ENCODE data around the gene IL15.
"Not testable (repeated sequence)": the region's sequence is repeated elsewhere in the genome, so short reads cannot be mapped to it uniquely, and the experiment has no call there.

The IL15 gene, protein sequence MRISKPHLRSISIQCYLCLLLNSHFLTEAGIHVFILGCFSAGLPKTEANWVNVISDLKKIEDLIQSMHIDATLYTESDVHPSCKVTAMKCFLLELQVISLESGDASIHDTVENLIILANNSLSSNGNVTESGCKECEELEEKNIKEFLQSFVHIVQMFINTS

GRCh38 chr4:141636082-141636770 lies at the start of gene IL15:
Gene IL15 (plus strand): TSS chr4:141636583. CDS start chr4:141719465, 82,882 bp downstream.
- no peak for DNase-seq

DNA sequence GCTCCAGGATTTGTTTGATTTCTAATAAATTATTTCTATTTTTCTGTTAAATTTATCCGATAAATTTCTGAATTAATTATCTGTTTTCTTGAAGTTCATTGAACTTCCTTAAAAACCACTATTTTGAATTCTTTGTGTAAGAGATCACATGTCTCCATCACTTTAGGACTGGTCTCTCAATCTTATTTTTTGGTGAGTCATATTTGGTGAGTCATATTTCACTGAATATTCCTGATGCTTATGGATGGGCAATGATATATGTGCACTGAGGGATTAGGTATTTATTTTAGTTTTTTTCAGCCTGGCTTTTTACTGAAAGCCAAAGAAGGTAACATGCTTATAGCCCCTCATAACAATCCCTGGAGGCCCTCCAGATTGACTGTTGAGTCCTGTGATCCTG lies 48.5 kb upstream of the IL15 start:
- no peak for DNase-seq

GRCh38 chr4:141595531-141595930 lies 40.9 kb upstream of the IL15 start:
- no peak for DNase-seq

GRCh38 chr4:141599853-141600252 lies 36.5 kb upstream of the IL15 start:
- no peak for DNase-seq

DNA sequence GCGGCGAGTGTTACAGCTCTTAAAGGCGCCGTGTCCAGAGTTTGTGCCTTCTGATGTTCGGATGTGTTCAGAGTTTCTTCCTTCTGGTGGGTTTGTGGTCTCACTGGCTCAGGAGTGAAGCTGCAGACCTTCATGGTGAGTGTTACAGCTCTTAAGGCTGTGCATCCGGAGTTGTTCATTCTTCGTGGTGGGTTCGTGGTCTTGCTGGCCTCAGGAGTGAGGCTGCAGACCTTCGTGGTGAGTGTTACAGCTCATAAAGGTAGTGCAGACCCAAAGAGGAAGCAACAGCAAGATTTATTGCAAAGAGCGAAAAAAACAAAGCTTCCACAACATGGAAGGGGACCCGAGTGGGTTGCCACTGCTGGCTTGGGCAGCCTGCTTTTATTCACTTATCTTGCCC lies 31.7 kb upstream of the IL15 start:
- not testable (repeated sequence) for DNase-seq

GRCh38 chr4:141605425-141605856 lies 30.9 kb upstream of the IL15 start:
- DNase-seq: no peak

DNA sequence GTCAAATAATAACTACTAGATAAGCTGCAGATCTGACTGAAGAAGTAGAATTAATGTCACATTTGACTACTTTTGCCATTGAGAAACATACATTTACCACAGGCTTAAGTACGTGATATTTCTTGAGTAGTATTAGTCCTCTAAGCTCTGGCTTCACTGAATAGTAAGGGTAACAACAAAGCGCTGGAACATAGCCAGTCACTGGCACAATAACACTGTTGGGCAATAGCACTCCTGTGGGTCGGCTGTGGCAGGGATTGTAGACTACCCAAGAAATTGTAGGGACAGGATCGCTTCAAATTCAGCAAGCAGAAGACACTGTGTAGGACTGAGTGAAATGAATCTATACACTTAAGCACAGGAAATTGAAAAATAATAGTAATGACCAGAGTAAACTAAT lies 27.1 kb upstream of the IL15 start:
- no peak for DNase-seq

DNA sequence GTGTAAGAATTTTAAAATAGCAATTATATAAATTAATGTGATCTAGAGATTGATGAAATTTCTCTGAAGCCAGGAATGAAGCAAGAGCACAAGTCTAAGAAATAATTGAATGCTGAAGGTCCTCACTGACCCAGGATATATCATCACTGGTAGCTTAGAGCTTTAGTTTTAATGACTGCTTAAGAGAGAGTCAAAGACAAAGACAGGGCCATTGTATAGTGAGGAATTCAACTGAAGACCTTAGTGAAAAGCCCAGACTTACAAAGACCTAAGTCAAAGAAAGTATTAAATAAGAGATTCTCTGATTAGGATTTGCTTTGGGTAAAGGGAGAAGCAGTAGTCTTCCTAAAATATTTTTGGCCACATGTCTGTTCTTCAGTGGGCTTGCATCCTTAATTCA lies 26.0 kb upstream of the IL15 start:
- DNase-seq: no peak

DNA sequence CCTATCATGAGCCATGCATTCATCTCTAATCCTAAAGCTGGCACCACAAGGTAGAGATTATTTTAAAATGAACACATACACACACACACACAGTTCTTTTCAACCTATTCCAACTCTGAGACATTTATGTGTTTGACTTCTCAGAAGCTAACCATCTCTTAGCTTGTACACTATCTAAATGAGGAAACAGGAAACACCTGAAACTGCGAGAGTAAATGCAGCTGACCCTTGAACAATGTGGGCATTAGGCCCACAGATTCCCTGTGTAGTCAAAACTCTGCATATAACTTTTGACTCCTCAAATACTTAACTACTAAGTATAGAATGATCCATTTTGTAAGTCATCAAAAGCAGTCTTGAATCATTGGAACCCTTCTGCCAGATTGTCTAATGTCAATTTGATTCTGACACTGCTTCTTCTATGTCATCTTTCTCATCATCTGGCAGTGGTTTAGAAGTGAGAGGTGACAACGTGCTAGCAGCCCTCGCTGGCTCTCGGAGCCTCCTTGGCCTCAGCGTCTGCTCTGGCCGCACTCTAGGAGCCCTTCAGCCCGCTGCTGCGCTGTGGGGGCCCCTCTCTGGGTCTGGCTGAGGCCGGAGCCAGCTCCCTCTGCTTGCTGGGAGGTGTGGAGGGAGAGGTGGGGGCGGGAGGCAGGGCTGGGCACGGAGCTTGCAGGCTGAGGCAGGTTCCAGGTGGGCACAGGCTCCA lies 21.4 kb upstream of the IL15 start:
- no peak for DNase-seq

DNA sequence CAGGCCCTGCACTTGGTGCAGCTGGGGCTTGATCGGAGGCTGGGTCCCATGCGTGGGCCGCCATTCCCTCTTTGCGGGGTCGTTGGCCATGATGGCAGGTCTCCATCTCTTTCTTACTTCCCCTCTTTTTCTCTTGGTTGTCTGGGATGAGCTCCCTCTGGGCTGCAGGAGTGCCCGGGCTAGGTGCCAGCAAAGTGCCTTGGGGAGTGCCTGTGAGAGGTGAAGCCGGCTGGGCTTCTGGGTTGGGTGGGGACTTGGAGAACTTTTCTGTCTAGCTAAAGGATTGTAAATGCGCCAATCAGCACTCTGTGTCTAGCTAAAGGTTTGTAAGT lies 20.8 kb upstream of the IL15 start:
- DNase-seq: not testable (repeated sequence)

GRCh38 chr4:141620715-141621114 lies 15.7 kb upstream of the IL15 start:
- no peak for DNase-seq

- DNase-seq: no peak
Measured at GRCh38 chr4:141625023-141625422, 11.4 kb upstream of the IL15 start.

- DNase-seq: no peak
Measured at GRCh38 chr4:141630854-141631253, 5.5 kb upstream of the IL15 start.

DNA sequence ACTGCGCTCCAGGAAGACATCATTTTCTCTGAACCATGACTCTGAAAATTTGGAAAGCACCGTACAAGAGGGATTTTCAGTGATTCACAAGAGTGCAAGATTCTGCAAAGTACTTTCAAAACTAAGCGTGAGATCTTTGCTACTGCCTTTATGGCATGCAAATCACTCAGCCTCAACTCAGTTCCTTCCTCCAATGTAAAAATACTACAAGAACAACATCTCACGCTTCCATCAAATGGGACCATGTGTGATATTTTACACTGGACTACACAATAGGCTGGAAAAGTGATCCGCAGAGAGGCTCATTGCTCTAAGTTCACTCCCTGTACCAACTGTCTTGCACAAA lies 674 bp upstream of the IL15 start:
- no peak for DNase-seq

DNA sequence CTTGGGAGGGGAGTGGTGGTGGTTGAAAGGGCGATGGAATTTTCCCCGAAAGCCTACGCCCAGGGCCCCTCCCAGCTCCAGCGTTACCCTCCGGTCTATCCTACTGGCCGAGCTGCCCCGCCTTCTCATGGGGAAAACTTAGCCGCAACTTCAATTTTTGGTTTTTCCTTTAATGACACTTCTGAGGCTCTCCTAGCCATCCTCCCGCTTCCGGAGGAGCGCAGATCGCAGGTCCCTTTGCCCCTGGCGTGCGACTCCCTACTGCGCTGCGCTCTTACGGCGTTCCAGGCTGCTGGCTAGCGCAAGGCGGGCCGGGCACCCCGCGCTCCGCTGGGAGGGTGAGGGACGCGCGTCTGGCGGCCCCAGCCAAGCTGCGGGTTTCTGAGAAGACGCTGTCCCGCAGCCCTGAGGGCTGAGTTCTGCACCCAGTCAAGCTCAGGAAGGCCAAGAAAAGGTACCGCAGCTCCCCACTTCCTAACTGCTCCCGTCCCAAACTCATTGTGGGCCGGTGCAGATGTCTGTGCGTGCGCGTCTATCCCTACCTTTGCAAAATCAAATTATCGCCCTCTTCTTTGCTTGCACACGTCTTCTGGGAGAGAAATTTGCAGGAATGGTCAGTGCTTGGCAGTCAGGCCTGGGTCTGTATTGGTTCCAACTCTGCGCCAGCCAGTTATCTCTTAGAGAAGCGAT lies 533 bp downstream of the IL15 start:
- DNase-seq: no peak

GRCh38 chr4:141637565-141637964 lies 1.2 kb downstream of the IL15 start:
- no peak for DNase-seq

- DNase-seq: no peak
Measured at GRCh38 chr4:141638230-141638629, 1.8 kb downstream of the IL15 start.

DNA sequence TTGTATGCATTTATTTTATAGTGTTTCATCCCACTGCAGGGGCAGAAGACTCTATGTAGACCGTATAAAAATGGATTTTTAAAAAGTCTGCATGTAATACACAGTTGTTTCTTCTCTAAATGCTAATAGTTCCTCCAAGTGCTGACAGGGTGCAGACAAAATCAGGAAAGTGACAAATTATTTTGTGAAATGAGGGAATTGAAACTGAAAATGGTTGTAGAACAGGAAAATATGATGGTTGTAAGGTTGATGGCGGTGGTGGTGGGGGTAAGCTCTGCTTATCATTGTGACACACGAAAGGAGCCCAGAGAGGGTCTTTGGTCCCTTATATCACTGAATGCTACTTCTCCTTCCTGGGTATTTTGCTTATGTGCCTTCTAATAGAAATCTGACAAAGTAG lies 4.3 kb downstream of the IL15 start:
- DNase-seq: no peak

- DNase-seq: no peak
Measured at GRCh38 chr4:141642063-141642462, 5.7 kb downstream of the IL15 start.

DNA sequence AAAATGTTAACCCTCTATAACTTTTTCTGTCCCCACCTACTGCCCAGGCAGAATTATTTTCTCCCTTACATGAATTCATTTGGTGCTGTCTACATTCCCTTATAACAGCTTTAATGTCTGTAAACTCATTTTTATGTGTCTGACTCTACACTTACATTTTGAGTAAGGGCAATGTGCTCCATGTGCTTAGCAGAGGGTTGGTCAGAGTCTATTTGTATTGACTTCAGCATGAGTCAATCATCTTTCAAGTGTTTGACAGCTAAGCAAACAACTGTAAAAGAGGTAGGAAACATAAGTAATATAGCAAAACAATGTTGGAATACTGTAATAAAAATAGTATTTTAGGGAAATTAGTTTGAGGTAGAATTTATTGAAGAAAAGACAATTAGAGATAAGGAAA lies 6.3 kb downstream of the IL15 start:
- no peak for DNase-seq

DNA sequence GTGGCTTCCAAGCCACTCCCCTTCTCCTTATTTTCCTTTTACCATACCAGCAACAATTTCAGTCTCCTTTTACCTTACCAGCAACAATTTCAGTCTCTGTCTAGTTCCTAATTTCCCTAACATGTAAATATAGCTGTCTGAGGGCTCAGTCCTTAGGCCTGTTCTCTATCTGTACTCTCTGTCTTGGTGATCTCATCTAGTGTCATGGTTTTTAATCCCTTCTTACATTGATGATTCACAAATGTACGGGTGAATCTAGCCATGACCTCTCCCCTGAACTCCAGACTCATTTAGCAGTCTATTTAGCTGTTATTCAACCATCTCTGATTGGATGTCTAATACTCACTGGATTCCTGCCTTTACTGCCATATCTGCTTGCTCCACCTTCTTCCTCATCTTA lies 7.2 kb downstream of the IL15 start:
- no peak for DNase-seq

GRCh38 chr4:141645611-141646340 lies 9.4 kb downstream of the IL15 start:
- no peak for DNase-seq

DNA sequence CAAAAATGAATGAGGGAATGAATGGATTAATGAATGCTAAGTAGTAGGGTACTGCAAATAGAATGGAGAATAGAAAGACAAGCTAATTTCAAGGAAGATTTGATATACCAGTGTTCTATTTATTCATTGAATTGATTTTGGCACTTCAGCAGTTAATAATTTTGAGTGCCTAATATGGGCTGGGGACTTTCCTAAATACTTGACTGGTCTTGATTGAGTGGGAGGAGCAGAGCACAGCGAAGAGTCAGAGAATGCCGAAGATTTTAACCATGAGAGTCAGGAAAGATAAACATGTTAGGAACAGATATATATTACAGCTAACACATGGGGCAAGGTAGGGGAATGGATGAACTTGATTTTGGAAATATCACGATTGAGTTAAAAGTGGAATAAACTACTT lies 10.6 kb downstream of the IL15 start:
- DNase-seq: no peak

All from SIG-M5 (cell line).